HL-60/S4 treated with phorbol 12-myristate 13-acetate at 8.2 ng/mL for 4 days and 3 days (cell line): ENCODE measurements around the gene EFNA3.

Experiments used
- in situ Hi-C: fragments of 300-500 bp; cut with MboI; formaldehyde crosslinking; loops from 2 replicates; pipeline ENCODE4 v1.15.0; 2022; ENCODE audit warnings: low sequenced_read_pairs

EFNA3 gene

GRCh38 chr1:155078469-155079209 is at the start of gene EFNA3:
EFNA3 (plus strand) TSS chr1:155078837; CDS start chr1:155078942, 105 bp downstream.
- in situ Hi-C loops, result no loop called here

- in situ Hi-C loops, result no loop called here
These were observed 49.0 kb upstream of the EFNA3 start for GRCh38 chr1:155029513-155030242.

GRCh38 chr1:155030243-155030795 is 48.3 kb upstream of the EFNA3 start:
- in situ Hi-C loops, result no loop called here

- in situ Hi-C loops, result no loop called here
These were observed 47.7 kb upstream of the EFNA3 start for GRCh38 chr1:155030899-155031298.

GRCh38 chr1:155032886-155033285 is 45.8 kb upstream of the EFNA3 start:
- in situ Hi-C loops, result no loop called here

GRCh38 chr1:155033524-155033923 is 45.1 kb upstream of the EFNA3 start, which contains the start of the genes DCST1 and DCST2:
DCST1 (plus strand) TSS chr1:155033824; CDS start chr1:155034037, 213 bp downstream.
DCST2 (minus strand) TSS chr1:155033781; CDS start chr1:155033701, 80 bp downstream.
- in situ Hi-C loops, result no loop called here

GRCh38 chr1:155034318-155035208 is 44.1 kb upstream of the EFNA3 start:
- in situ Hi-C loops, result no loop called here

GRCh38 chr1:155035936-155036335 is 42.7 kb upstream of the EFNA3 start:
- in situ Hi-C loops, result no loop called here

- in situ Hi-C loops, result no loop called here
These were observed 41.6 kb upstream of the EFNA3 start for GRCh38 chr1:155037043-155037442.

- in situ Hi-C loops, result no loop called here
These were observed 40.7 kb upstream of the EFNA3 start for GRCh38 chr1:155037851-155038441.

GRCh38 chr1:155038602-155039307 is 39.9 kb upstream of the EFNA3 start:
- in situ Hi-C loops, result no loop called here

GRCh38 chr1:155039308-155039669 is 39.3 kb upstream of the EFNA3 start:
- in situ Hi-C loops, result no loop called here

GRCh38 chr1:155040358-155041093 is 38.1 kb upstream of the EFNA3 start:
- in situ Hi-C loops, result no loop called here

- in situ Hi-C loops, result no loop called here
These were observed 35.8 kb upstream of the EFNA3 start for GRCh38 chr1:155042789-155043188.

- in situ Hi-C loops, result no loop called here
These were observed 35.3 kb upstream of the EFNA3 start for GRCh38 chr1:155043301-155043702.

- in situ Hi-C loops, result no loop called here
These were observed 34.8 kb upstream of the EFNA3 start for GRCh38 chr1:155043793-155044192.

- in situ Hi-C loops, result no loop called here
These were observed 34.3 kb upstream of the EFNA3 start for GRCh38 chr1:155044365-155044764.

GRCh38 chr1:155044812-155045657 is 33.6 kb upstream of the EFNA3 start:
- in situ Hi-C loops, result no loop called here
